B cell (primary cell): ENCODE data around the gene PRKACA. TPM values are rescaled to one million over a fixed set of nuclear protein-coding genes. Genes with fewer than 3 reads are reported as not detected.

Experiments used
- ATAC-seq: fragments of 200-7000 bp; cut with Tn5 transposase; one replicate; pipeline ENCODE4 v1.10.0; 2021; ENCODE audit warnings: low read depth, mild to moderate bottlenecking, moderate number of reproducible peaks, moderate library complexity
- CTCF ChIA-PET: fragments of 350-600 bp; sonication (Branson Sonifier 250); formaldehyde crosslinking; loops from one replicate; lab custom pipeline; 2021; ENCODE audit warnings: antibody characterized with exemption, inconsistent platforms; lab: Charles Lee
- POLR2A ChIA-PET: fragments of 350-600 bp; sonication (Branson Sonifier 250); formaldehyde crosslinking; loops from one replicate; lab custom pipeline; 2021; ENCODE audit warnings: antibody characterized with exemption; lab: Charles Lee
- DNase-seq: peaks from one replicate; pipeline ENCODE4 v3.0.0; 2013
- H2AFZ ChIP-seq: 2 replicates; pipeline ENCODE4 v1.6.1; 2012; ENCODE audit warnings: mild to moderate bottlenecking, low read depth, low read length; ENCODE audit not compliant: insufficient read depth, poor library complexity, severe bottlenecking
- H3K27ac ChIP-seq, 2 donors: 1 replicate in 1 of 2; 2 replicates in 1 of 2; pipeline ENCODE4 v1.5.1; 2012 to 2013; ENCODE audit warnings: low read length in 2 of 2, mild to moderate bottlenecking in 2 of 2, moderate library complexity in 1 of 2
- H3K27me3 ChIP-seq, 4 experiments: fragments of 200-600 bp in 1 of 4; sonication (generic) in 1 of 4; replicated peaks in 1 of 4; 1 replicate in 2 of 4; 2 replicates in 2 of 4; pipeline versions ENCODE4 v1.6.1 to v1.7.0; 2013 to 2016; ENCODE audit warnings: low read length in 3 of 4, mild to moderate bottlenecking in 2 of 4, mixed read lengths in 1 of 4, moderate library complexity in 1 of 4; ENCODE audit not compliant: insufficient read depth in 4 of 4, control insufficient read depth in 3 of 4; ENCODE audit errors: control extremely low read depth in 1 of 4
- H3K36me3 ChIP-seq, 2 experiments: replicated peaks in 1 of 2; 1 replicate in 1 of 2; 2 replicates in 1 of 2; pipeline versions ENCODE4 v1.6.1 to v1.7.1; 2013; ENCODE audit warnings: low read length in 1 of 2; ENCODE audit not compliant: insufficient read depth in 2 of 2, control insufficient read depth in 1 of 2; ENCODE audit errors: control extremely low read depth in 1 of 2, extremely low read depth in 1 of 2
- H3K4me1 ChIP-seq, 2 donors: fragments of 200-600 bp in 1 of 2; sonication (generic) in 1 of 2; 1 replicate in 1 of 2; 2 replicates in 1 of 2; pipeline versions ENCODE4 v1.5.1 to v1.6.1; 2013 to 2017; ENCODE audit warnings: low read length in 2 of 2; ENCODE audit not compliant: control insufficient read depth in 2 of 2, insufficient read depth in 2 of 2
- H3K4me2 ChIP-seq: replicated peaks from 2 replicates; pipeline ENCODE3; 2012; ENCODE audit warnings: mild to moderate bottlenecking, low read depth, low read length; ENCODE audit not compliant: poor library complexity, severe bottlenecking
- H3K4me3 ChIP-seq, 5 experiments: fragments of 200-600 bp in 1 of 5; sonication (generic) in 1 of 5; 1 replicate in 3 of 5; 2 replicates in 2 of 5; pipeline versions ENCODE4 v1.5.1 to v1.7.0; 2011 to 2016; ENCODE audit warnings: low read length in 4 of 5, mild to moderate bottlenecking in 4 of 5, low read depth in 2 of 5, control low read depth in 1 of 5, moderate library complexity in 1 of 5; ENCODE audit not compliant: insufficient read depth in 1 of 5; ENCODE audit errors: control extremely low read depth in 1 of 5, extremely low read depth in 1 of 5
- H3K79me2 ChIP-seq: fragments of 200-600 bp; sonication (generic); one replicate; pipeline ENCODE4 v1.6.0; 2016; ENCODE audit warnings: low read length; ENCODE audit not compliant: control insufficient read depth, insufficient read depth
- H3K9ac ChIP-seq: fragments of 200-600 bp; sonication (generic); 2 replicates; pipeline ENCODE4 v1.6.1; 2017; ENCODE audit warnings: mild to moderate bottlenecking, low read length, moderate library complexity
- H3K9me3 ChIP-seq, 3 donors: one replicate each; pipeline versions ENCODE4 v1.6.1 to v1.7.1; 2013; ENCODE audit warnings: low read length in 2 of 3; ENCODE audit not compliant: control insufficient read depth in 2 of 3, insufficient read depth in 1 of 3; ENCODE audit errors: control extremely low read depth in 1 of 3
- H4K20me1 ChIP-seq: 2 replicates; pipeline ENCODE4 v1.6.0; 2012; ENCODE audit warnings: mild to moderate bottlenecking, low read length; ENCODE audit not compliant: insufficient read depth, control insufficient read depth, poor library complexity, severe bottlenecking
- H3K27ac Mint-ChIP-seq: one replicate; pipeline ENCODE4 v1.8.0; 2021; ENCODE audit warnings: mixed read lengths
- H3K27me3 Mint-ChIP-seq: one replicate; pipeline ENCODE4 v1.8.0; 2021; ENCODE audit warnings: mixed read lengths
- H3K4me1 Mint-ChIP-seq: one replicate; pipeline ENCODE4 v1.8.0; 2021; ENCODE audit warnings: mixed read lengths
- H3K4me3 Mint-ChIP-seq: one replicate; pipeline ENCODE4 v1.8.0; 2021; ENCODE audit warnings: mixed read lengths
- H3K9me3 Mint-ChIP-seq: one replicate; pipeline ENCODE4 v1.8.0; 2022; ENCODE audit warnings: mixed read lengths; ENCODE audit not compliant: insufficient read depth
- EZH2 ChIP-seq: IDR thresholded peaks from 2 replicates; pipeline ENCODE4 v1.6.1; 2012; ENCODE audit warnings: borderline replicate concordance, low read depth, mild to moderate bottlenecking, moderate library complexity, low read length; ENCODE audit not compliant: insufficient read depth, poor library complexity, severe bottlenecking
- WGBS: methylation state at CpG from one replicate; pipeline ENCODE4 v1.1.5; 2013; ENCODE audit warnings: missing lambda C conversion rate; ENCODE audit not compliant: insufficient coverage; 5-methylcytosine and 5-hydroxymethylcytosine counted together
- intact Hi-C: fragments of 100-400 bp; cut with micrococcal nuclease; formaldehyde crosslinking; loops from one replicate; pipeline ENCODE4 v1.10.0; 2022
- polyA plus RNA-seq: library from polyadenylated mRNA; depleted of rRNA; stranded (reverse); fragments of >200 nt; gene quantifications from 2 replicates; pipeline ENCODE4 v1.2.3, GENCODE V29; 2012
- total RNA-seq, 2 donors: library from RNA; stranded (reverse); fragments of 120-200 nt in 1 of 2; gene quantifications; 1 replicate in 1 of 2; 2 replicates in 1 of 2; pipeline versions ENCODE4 v1.2.3 to v1.2.4, GENCODE V29; 2013 to 2022
- TF ChIP-seq, protein P1 (sequence below): fragments of 200-600 bp; IDR thresholded peaks from one replicate; pipeline ENCODE4 v1.8.0; 2022; ENCODE audit warnings: antibody characterized with exemption, mild to moderate bottlenecking

Gene PRKACA
- total and polyA plus RNA-seq, 2 donors (not counting 1 experiment from before 2014, with no cell fraction given), result 36.8 to 43.0 TPM

DNA sequence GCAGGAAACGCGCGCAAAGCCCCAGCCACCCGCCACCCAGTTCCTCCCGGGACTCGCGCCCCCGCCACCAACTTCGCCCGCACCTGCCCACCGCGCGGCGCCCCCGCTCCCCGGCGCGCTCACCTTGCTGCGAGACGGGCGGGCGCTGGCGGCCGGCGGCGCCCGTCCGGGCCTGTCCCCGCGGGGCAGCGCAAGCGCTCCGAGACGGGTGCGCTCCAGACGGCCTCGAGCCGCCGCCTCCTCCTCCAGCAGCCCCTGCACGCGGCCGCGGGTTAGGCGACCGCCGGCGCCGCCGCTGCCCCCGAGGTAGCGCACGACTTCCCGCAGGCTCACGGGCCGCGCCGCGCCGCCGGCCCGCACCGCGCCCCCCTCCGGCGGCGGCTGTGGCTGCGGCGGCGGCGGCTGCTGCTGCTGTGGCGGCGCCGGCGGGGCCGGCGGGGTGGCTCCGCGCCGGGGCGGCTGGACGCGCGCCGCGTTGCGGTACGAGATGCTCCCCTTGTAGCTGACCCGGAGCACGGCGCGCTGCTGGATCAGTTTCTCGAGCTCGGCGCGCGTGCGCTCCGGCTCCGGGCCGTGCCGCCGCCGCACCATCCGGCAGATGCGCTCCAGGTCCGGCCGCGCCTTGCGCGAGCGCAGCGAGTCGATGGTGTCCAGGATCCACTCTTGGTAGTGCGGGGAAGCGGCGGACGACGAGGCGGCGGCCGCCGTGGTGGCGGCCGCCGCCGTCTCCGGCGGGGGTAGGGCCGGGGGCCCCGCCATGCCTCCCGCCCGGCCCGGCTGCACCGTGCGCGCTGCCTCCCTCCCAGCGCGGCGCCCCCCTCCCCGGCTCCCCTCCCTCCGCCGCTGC, 27.7 kb downstream of the PRKACA start:
- H3K36me3 ChIP-seq, result no peaks in the 10 kb centered on the region
- peak overlapping the region; percentile 56 for H3K9ac ChIP-seq
- H3K4me1 Mint-ChIP-seq, result peaks cover 15% of the 10 kb centered on the region
- H3K27me3 ChIP-seq, result no peaks in the 10 kb centered on the region
- H3K27ac Mint-ChIP-seq, result peak overlapping the region; percentile 92
- H4K20me1 ChIP-seq, result peaks cover 11% of the 10 kb centered on the region
- DNase-seq (peak; percentile 75), ATAC-seq (peak; percentile 12)
- H3K9me3 Mint-ChIP-seq, result peaks cover 8% of the 10 kb centered on the region
- H2AFZ ChIP-seq, result peak overlapping the region; percentile 66
- peak overlapping the region; percentile 85 for H3K4me2 ChIP-seq
- WGBS, result under 1% methylated on average over 134 of the region's 142 CpGs
- H3K27me3 Mint-ChIP-seq, result no peaks in the 10 kb centered on the region
- no peaks in the 10 kb centered on the region for H3K79me2 ChIP-seq
- no peak overlapping the region for H3K27ac ChIP-seq
- H3K4me3 ChIP-seq, result peak overlapping the region; percentile 17 to 82 (median 59)
- intact Hi-C loops, result loop anchor here (2.0 to 10.0 kb wide), 2 partner anchors 47 to 815 kb away; partner anchors contain the start of gene ASF1B
- ChIA-PET POLR2A (interaction anchor here (0.5 to 0.6 kb wide), 2 partner anchors 47 to 253 kb away, joined by 7 read pairs; no protein-coding TSS in a partner anchor), CTCF (interaction anchor here (0.7 to 1.8 kb wide), 4 partner anchors 10 to 405 kb away, joined by 3 to 7 read pairs (median 4); partner anchors contain the start of gene ASF1B)
- H3K4me3 Mint-ChIP-seq, result peak overlapping the region; percentile 89
- TF ChIP-seq, protein P1, sequence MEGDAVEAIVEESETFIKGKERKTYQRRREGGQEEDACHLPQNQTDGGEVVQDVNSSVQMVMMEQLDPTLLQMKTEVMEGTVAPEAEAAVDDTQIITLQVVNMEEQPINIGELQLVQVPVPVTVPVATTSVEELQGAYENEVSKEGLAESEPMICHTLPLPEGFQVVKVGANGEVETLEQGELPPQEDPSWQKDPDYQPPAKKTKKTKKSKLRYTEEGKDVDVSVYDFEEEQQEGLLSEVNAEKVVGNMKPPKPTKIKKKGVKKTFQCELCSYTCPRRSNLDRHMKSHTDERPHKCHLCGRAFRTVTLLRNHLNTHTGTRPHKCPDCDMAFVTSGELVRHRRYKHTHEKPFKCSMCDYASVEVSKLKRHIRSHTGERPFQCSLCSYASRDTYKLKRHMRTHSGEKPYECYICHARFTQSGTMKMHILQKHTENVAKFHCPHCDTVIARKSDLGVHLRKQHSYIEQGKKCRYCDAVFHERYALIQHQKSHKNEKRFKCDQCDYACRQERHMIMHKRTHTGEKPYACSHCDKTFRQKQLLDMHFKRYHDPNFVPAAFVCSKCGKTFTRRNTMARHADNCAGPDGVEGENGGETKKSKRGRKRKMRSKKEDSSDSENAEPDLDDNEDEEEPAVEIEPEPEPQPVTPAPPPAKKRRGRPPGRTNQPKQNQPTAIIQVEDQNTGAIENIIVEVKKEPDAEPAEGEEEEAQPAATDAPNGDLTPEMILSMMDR, result peak; percentile 25
- no peak for TF ChIP-seq EZH2
- peaks cover 2 to 9% (median 8%) of the 10 kb centered on the region in 3 donors for H3K9me3 ChIP-seq
- peaks cover 11 to 18% of the 10 kb centered on the region in 2 donors for H3K4me1 ChIP-seq

- H3K4me2 ChIP-seq, result peak overlapping the region; percentile 85
- ChIA-PET POLR2A (interaction anchor here (0.6 kb wide), 1 partner anchor 268 kb away, joined by 8 read pairs; no protein-coding TSS in a partner anchor), CTCF (interaction anchor here (1.8 kb wide), 2 partner anchors 15 to 47 kb away, joined by 6 to 7 read pairs; partner anchors contain the start of gene ASF1B)
- TF ChIP-seq, protein P1, result peak; percentile 44
- TF ChIP-seq EZH2, result no peak
- H3K4me3 ChIP-seq, result peak overlapping the region in 4 of 5 experiments; percentile 14 to 53 (median 36)
- 26% methylated on average over 16 of the region's 16 CpGs for WGBS
- intact Hi-C loops, result no loop called here
- ATAC-seq, result no peak
- no peaks in the 10 kb centered on the region for H3K79me2 ChIP-seq
- Mint-ChIP-seq H3K4me3 (peak overlapping the region; percentile 89), H3K27me3 (no peaks in the 10 kb centered on the region), H3K9me3 (peaks cover 6% of the 10 kb centered on the region), H3K27ac (peak overlapping the region; percentile 92), H3K4me1 (peaks cover 15% of the 10 kb centered on the region)
- no peak overlapping the region for H3K27ac ChIP-seq
- peaks cover 11% of the 10 kb centered on the region for H4K20me1 ChIP-seq
- no peaks in the 10 kb centered on the region for H3K36me3 ChIP-seq
- H2AFZ ChIP-seq, result peak overlapping the region; percentile 62
- no peak overlapping the region for H3K9ac ChIP-seq
- peaks cover 11 to 18% of the 10 kb centered on the region in 2 donors for H3K4me1 ChIP-seq
- no peaks in the 10 kb centered on the region for H3K27me3 ChIP-seq
- peak; percentile 67 for DNase-seq
- H3K9me3 ChIP-seq, result peaks cover 2 to 9% (median 8%) of the 10 kb centered on the region in 3 donors
These were observed 28.2 kb downstream of the PRKACA start for GRCh38 chr19:14089412-14089661.
